Testis (tissue), 2 donors: Measurements from ENCODE around the gene CHCHD3.

Experiments used
- CTCF ChIP-seq, 3 experiments: fragments of 450-650 bp in 2 of 3; fragments of 200-600 bp in 1 of 3; sonication (generic) in 1 of 3; IDR thresholded peaks; one replicate each; pipeline ENCODE4 v1.5.1; 2016 to 2019; ENCODE audit warnings: antibody characterized with exemption in 3 of 3, mild to moderate bottlenecking in 2 of 3, moderate library complexity in 1 of 3
- POLR2A ChIP-seq: fragments of 450-650 bp; IDR thresholded peaks from one replicate; pipeline ENCODE4 v1.6.1; 2017; ENCODE audit warnings: antibody characterized with exemption, mild to moderate bottlenecking, moderate library complexity

GRCh38 chr7:132980402-132980801 is 101.5 kb downstream of the CHCHD3 start:
- no peak for TF ChIP-seq CTCF (IDR thresholded peaks at IDR 0.05)
- TF ChIP-seq POLR2A = no peak
